Measurements from ENCODE around the gene LRTM2.

DNA sequence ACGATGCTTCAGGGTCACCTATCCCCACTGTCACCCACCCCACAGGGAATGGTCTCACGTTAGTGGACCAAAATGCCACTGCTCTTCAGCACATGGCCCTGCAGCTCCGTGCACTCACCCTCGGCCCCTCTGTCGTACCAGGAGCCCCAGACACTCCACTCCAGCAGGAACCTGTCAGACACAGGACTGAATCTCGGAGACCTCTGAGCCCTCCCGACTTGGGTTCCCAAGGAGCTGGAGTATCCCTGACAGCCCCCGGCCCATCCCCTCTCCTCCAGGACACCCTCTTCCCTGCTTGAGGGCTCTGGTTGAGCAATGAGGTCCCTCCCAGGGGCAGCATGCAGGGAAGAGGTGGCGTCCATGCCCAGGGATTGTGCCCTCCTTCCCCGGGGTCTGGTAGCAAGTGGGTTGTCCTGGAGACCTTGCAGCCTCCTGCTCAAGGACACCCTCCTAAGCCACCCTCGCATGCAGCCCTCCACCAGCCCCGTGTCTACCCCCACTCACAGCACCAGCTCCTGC, 20.4 kb upstream of the LRTM2 start:
- no peak for TF ChIP-seq EZH2 (IDR thresholded peaks at IDR 0.05; ENCODE audit: borderline replicate concordance, insufficient read depth, low read length, poor library complexity, severe bottlenecking)
- TF ChIP-seq CTCF (IDR thresholded peaks at IDR 0.05; ENCODE audit: poor library complexity, severe bottlenecking): no peak
- TF ChIP-seq, protein P1, sequence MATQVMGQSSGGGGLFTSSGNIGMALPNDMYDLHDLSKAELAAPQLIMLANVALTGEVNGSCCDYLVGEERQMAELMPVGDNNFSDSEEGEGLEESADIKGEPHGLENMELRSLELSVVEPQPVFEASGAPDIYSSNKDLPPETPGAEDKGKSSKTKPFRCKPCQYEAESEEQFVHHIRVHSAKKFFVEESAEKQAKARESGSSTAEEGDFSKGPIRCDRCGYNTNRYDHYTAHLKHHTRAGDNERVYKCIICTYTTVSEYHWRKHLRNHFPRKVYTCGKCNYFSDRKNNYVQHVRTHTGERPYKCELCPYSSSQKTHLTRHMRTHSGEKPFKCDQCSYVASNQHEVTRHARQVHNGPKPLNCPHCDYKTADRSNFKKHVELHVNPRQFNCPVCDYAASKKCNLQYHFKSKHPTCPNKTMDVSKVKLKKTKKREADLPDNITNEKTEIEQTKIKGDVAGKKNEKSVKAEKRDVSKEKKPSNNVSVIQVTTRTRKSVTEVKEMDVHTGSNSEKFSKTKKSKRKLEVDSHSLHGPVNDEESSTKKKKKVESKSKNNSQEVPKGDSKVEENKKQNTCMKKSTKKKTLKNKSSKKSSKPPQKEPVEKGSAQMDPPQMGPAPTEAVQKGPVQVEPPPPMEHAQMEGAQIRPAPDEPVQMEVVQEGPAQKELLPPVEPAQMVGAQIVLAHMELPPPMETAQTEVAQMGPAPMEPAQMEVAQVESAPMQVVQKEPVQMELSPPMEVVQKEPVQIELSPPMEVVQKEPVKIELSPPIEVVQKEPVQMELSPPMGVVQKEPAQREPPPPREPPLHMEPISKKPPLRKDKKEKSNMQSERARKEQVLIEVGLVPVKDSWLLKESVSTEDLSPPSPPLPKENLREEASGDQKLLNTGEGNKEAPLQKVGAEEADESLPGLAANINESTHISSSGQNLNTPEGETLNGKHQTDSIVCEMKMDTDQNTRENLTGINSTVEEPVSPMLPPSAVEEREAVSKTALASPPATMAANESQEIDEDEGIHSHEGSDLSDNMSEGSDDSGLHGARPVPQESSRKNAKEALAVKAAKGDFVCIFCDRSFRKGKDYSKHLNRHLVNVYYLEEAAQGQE (IDR thresholded peaks at IDR 0.05; ENCODE audit: borderline replicate concordance): no peak
